ENCODE measurements around the gene ATP10B. TPM values are rescaled to one million over a fixed set of nuclear protein-coding genes. Genes with fewer than 3 reads are reported as not detected.

ATP10B gene
- total RNA-seq, 6 experiments from 2014 or later = not detected

- Mint-ChIP-seq H3K4me1 (ENCODE audit: low read depth) (no peaks in the 10 kb centered on the region), H3K4me3 (no peak overlapping the region), H3K36me3 (ENCODE audit: low read depth) (no peaks in the 10 kb centered on the region), H3K27me3 (ENCODE audit: insufficient read depth) (no peaks in the 10 kb centered on the region), H3K9me3 (no peaks in the 10 kb centered on the region; the same call in 1 of the 2 replicates), H3K27ac (no peak overlapping the region)
- DNase-seq = no peak
- no peak for TF ChIP-seq CTCF (IDR thresholded peaks at IDR 0.05)
Measured at GRCh38 chr5:160846642-160847041, 5.4 kb downstream of the ATP10B start.

GRCh38 chr5:160844177-160844576, 7.8 kb downstream of the ATP10B start:
- no peak overlapping the region for H3K27ac Mint-ChIP-seq
- H3K36me3 Mint-ChIP-seq (ENCODE audit: low read depth) = no peaks in the 10 kb centered on the region
- DNase-seq = no peak
- no peak overlapping the region for H3K4me3 Mint-ChIP-seq
- no peaks in the 10 kb centered on the region for H3K27me3 Mint-ChIP-seq (ENCODE audit: insufficient read depth)
- no peaks in the 10 kb centered on the region for H3K4me1 Mint-ChIP-seq (ENCODE audit: low read depth)
- TF ChIP-seq CTCF (IDR thresholded peaks at IDR 0.05) = no peak
- peaks cover under 1% of the 10 kb centered on the region for H3K9me3 Mint-ChIP-seq

- Mint-ChIP-seq H3K27me3 (ENCODE audit: insufficient read depth) (no peaks in the 10 kb centered on the region), H3K4me3 (no peak overlapping the region), H3K4me1 (ENCODE audit: low read depth) (no peaks in the 10 kb centered on the region), H3K27ac (no peak overlapping the region), H3K36me3 (ENCODE audit: low read depth) (no peaks in the 10 kb centered on the region), H3K9me3 (peaks cover 8% of the 10 kb centered on the region)
- DNase-seq = no peak
- TF ChIP-seq CTCF (IDR thresholded peaks at IDR 0.05) = no peak
Measured at GRCh38 chr5:160843240-160843639, 8.8 kb downstream of the ATP10B start.

- no peaks in the 10 kb centered on the region for H3K36me3 Mint-ChIP-seq (ENCODE audit: low read depth)
- DNase-seq = no peak
- no peaks in the 10 kb centered on the region for H3K4me1 Mint-ChIP-seq (ENCODE audit: low read depth)
- H3K27ac Mint-ChIP-seq = no peak overlapping the region
- no peak for TF ChIP-seq CTCF (IDR thresholded peaks at IDR 0.05)
- H3K27me3 Mint-ChIP-seq (ENCODE audit: insufficient read depth) = no peaks in the 10 kb centered on the region
- peaks cover 40% of the 10 kb centered on the region for H3K9me3 Mint-ChIP-seq
- H3K4me3 Mint-ChIP-seq = no peak overlapping the region
Measured at GRCh38 chr5:160837749-160838593, 14.0 kb downstream of the ATP10B start.

- no peak for TF ChIP-seq CTCF (IDR thresholded peaks at IDR 0.05)
- Mint-ChIP-seq H3K4me3 (no peak overlapping the region), H3K36me3 (ENCODE audit: low read depth) (no peaks in the 10 kb centered on the region), H3K27me3 (ENCODE audit: insufficient read depth) (no peaks in the 10 kb centered on the region), H3K27ac (no peak overlapping the region), H3K9me3 (peaks cover 47% of the 10 kb centered on the region), H3K4me1 (ENCODE audit: low read depth) (no peaks in the 10 kb centered on the region)
- no peak for DNase-seq
Measured at GRCh38 chr5:160837211-160837610, 14.8 kb downstream of the ATP10B start.

Measured in HFFc6 (cell line).